Activated T-helper 2 cell treated with anti-CD3 and anti-CD28 coated beads, Interferon-gamma antibody, Interleukin-2, Interleukin-4, amounts not matched to agents 10 μg/mL and 5 μg/mL and 100 μg/mL, durations not matched to agents 14 hours and 24 hours and 36 hours (primary cell): Measurements from ENCODE around the gene TTLL9. TPM values are rescaled to one million over a fixed set of nuclear protein-coding genes. Genes with fewer than 3 reads are reported as not detected.

Source experiments
- DNase-seq: peaks from one replicate; pipeline ENCODE4 v3.0.0; 2021; ENCODE audit warnings: low spot score
- H3K27ac Mint-ChIP-seq: one replicate; pipeline ENCODE4 v1.8.0; 2021; ENCODE audit warnings: mixed read lengths
- H3K27me3 Mint-ChIP-seq: one replicate; pipeline ENCODE4 v1.8.0; 2021; ENCODE audit warnings: low read depth, mixed read lengths
- H3K36me3 Mint-ChIP-seq: one replicate; pipeline ENCODE4 v1.8.0; 2021; ENCODE audit warnings: low read depth, mixed read lengths
- H3K4me1 Mint-ChIP-seq: one replicate; pipeline ENCODE4 v1.8.0; 2021; ENCODE audit warnings: low read depth, mixed read lengths
- H3K4me3 Mint-ChIP-seq: one replicate; pipeline ENCODE4 v1.8.0; 2021; ENCODE audit warnings: low read depth, mild to moderate bottlenecking, moderate library complexity, mixed read lengths
- H3K9me3 Mint-ChIP-seq: one replicate; pipeline ENCODE4 v1.8.0; 2021; ENCODE audit warnings: mixed read lengths
- intact Hi-C: fragments of 100-400 bp; cut with micrococcal nuclease; formaldehyde crosslinking; loops from one replicate; pipeline ENCODE4 v1.15.1; 2023
- total RNA-seq: library from RNA; stranded (reverse); gene quantifications from 2 replicates; pipeline ENCODE4 v1.2.3, GENCODE V29; 2022

Gene TTLL9
- total RNA-seq, 1 donor from 2014 or later, result not detected

- H3K4me1 Mint-ChIP-seq, result peaks cover 3% of the 10 kb centered on the region
- intact Hi-C loops, result no loop called here
- no peak for DNase-seq
- no peak overlapping the region for H3K4me3 Mint-ChIP-seq
- peaks cover 11% of the 10 kb centered on the region for H3K27me3 Mint-ChIP-seq
- no peak overlapping the region for H3K27ac Mint-ChIP-seq
- H3K36me3 Mint-ChIP-seq, result no peaks in the 10 kb centered on the region
- no peaks in the 10 kb centered on the region for H3K9me3 Mint-ChIP-seq
Measured at GRCh38 chr20:31894980-31895675, 24.7 kb downstream of the TTLL9 start.

GRCh38 chr20:31896049-31896448 is 25.6 kb downstream of the TTLL9 start:
- H3K4me3 Mint-ChIP-seq, result no peak overlapping the region
- no peak for DNase-seq
- no peak overlapping the region for H3K27ac Mint-ChIP-seq
- no peaks in the 10 kb centered on the region for H3K36me3 Mint-ChIP-seq
- H3K27me3 Mint-ChIP-seq, result peaks cover 11% of the 10 kb centered on the region
- peaks cover 3% of the 10 kb centered on the region for H3K4me1 Mint-ChIP-seq
- H3K9me3 Mint-ChIP-seq, result no peaks in the 10 kb centered on the region
- intact Hi-C loops, result no loop called here

GRCh38 chr20:31897541-31897940 is 27.1 kb downstream of the TTLL9 start:
- no peaks in the 10 kb centered on the region for H3K36me3 Mint-ChIP-seq
- peaks cover 3% of the 10 kb centered on the region for H3K4me1 Mint-ChIP-seq
- no peak overlapping the region for H3K4me3 Mint-ChIP-seq
- intact Hi-C loops, result no loop called here
- no peak for DNase-seq
- peaks cover 9% of the 10 kb centered on the region for H3K27me3 Mint-ChIP-seq
- no peaks in the 10 kb centered on the region for H3K9me3 Mint-ChIP-seq
- no peak overlapping the region for H3K27ac Mint-ChIP-seq

GRCh38 chr20:31901615-31902014 is 31.2 kb downstream of the TTLL9 start:
- H3K27ac Mint-ChIP-seq, result no peak overlapping the region
- no peak overlapping the region for H3K4me3 Mint-ChIP-seq
- H3K27me3 Mint-ChIP-seq, result peaks cover 9% of the 10 kb centered on the region
- intact Hi-C loops, result no loop called here
- no peak for DNase-seq
- no peaks in the 10 kb centered on the region for H3K4me1 Mint-ChIP-seq
- H3K36me3 Mint-ChIP-seq, result no peaks in the 10 kb centered on the region
- H3K9me3 Mint-ChIP-seq, result no peaks in the 10 kb centered on the region

- H3K9me3 Mint-ChIP-seq, result no peaks in the 10 kb centered on the region
- no peak overlapping the region for H3K27ac Mint-ChIP-seq
- no peaks in the 10 kb centered on the region for H3K4me1 Mint-ChIP-seq
- peaks cover 4% of the 10 kb centered on the region for H3K27me3 Mint-ChIP-seq
- H3K4me3 Mint-ChIP-seq, result no peak overlapping the region
- DNase-seq, result no peak
- no peaks in the 10 kb centered on the region for H3K36me3 Mint-ChIP-seq
- intact Hi-C loops, result no loop called here
Measured at GRCh38 chr20:31903627-31904386, 33.4 kb downstream of the TTLL9 start.

- no peak overlapping the region for H3K4me3 Mint-ChIP-seq
- no peaks in the 10 kb centered on the region for H3K36me3 Mint-ChIP-seq
- H3K9me3 Mint-ChIP-seq, result no peaks in the 10 kb centered on the region
- H3K27me3 Mint-ChIP-seq, result peaks cover 4% of the 10 kb centered on the region
- intact Hi-C loops, result no loop called here
- H3K4me1 Mint-ChIP-seq, result no peaks in the 10 kb centered on the region
- no peak overlapping the region for H3K27ac Mint-ChIP-seq
- DNase-seq, result no peak
Measured at GRCh38 chr20:31906001-31906400, 35.6 kb downstream of the TTLL9 start.

GRCh38 chr20:31907046-31907445 is 36.6 kb downstream of the TTLL9 start:
- H3K4me3 Mint-ChIP-seq, result no peak overlapping the region
- peaks cover 4% of the 10 kb centered on the region for H3K27me3 Mint-ChIP-seq
- DNase-seq, result no peak
- intact Hi-C loops, result no loop called here
- no peaks in the 10 kb centered on the region for H3K4me1 Mint-ChIP-seq
- H3K9me3 Mint-ChIP-seq, result no peaks in the 10 kb centered on the region
- no peaks in the 10 kb centered on the region for H3K36me3 Mint-ChIP-seq
- no peak overlapping the region for H3K27ac Mint-ChIP-seq

- peaks cover 4% of the 10 kb centered on the region for H3K27me3 Mint-ChIP-seq
- H3K27ac Mint-ChIP-seq, result no peak overlapping the region
- intact Hi-C loops, result no loop called here
- no peaks in the 10 kb centered on the region for H3K9me3 Mint-ChIP-seq
- no peak for DNase-seq
- no peak overlapping the region for H3K4me3 Mint-ChIP-seq
- no peaks in the 10 kb centered on the region for H3K4me1 Mint-ChIP-seq
- H3K36me3 Mint-ChIP-seq, result no peaks in the 10 kb centered on the region
Measured at GRCh38 chr20:31908016-31908415, 37.6 kb downstream of the TTLL9 start.

- H3K27me3 Mint-ChIP-seq, result peaks cover 2% of the 10 kb centered on the region
- no peak overlapping the region for H3K27ac Mint-ChIP-seq
- no peaks in the 10 kb centered on the region for H3K4me1 Mint-ChIP-seq
- DNase-seq, result no peak
- no peaks in the 10 kb centered on the region for H3K9me3 Mint-ChIP-seq
- H3K4me3 Mint-ChIP-seq, result no peak overlapping the region
- intact Hi-C loops, result no loop called here
- no peaks in the 10 kb centered on the region for H3K36me3 Mint-ChIP-seq
Measured at GRCh38 chr20:31908424-31908823, 38.0 kb downstream of the TTLL9 start.

- intact Hi-C loops, result no loop called here
- H3K4me1 Mint-ChIP-seq, result no peaks in the 10 kb centered on the region
Measured at GRCh38 chr20:31909253-31910070, 39.0 kb downstream of the TTLL9 start.

GRCh38 chr20:31910071-31910803 is 39.8 kb downstream of the TTLL9 start:
- no peaks in the 10 kb centered on the region for H3K27me3 Mint-ChIP-seq
- H3K27ac Mint-ChIP-seq, result no peak overlapping the region
- DNase-seq, result no peak
- no peak overlapping the region for H3K4me3 Mint-ChIP-seq
- no peaks in the 10 kb centered on the region for H3K9me3 Mint-ChIP-seq
- intact Hi-C loops, result no loop called here
- no peaks in the 10 kb centered on the region for H3K36me3 Mint-ChIP-seq
- no peaks in the 10 kb centered on the region for H3K4me1 Mint-ChIP-seq

More at GRCh38 chr20:31909253-31910070, 39.0 kb downstream of the TTLL9 start:
- no peaks in the 10 kb centered on the region for H3K36me3 Mint-ChIP-seq
- no peak overlapping the region for H3K27ac Mint-ChIP-seq
- H3K27me3 Mint-ChIP-seq, result no peaks in the 10 kb centered on the region
- DNase-seq, result no peak
- H3K4me3 Mint-ChIP-seq, result no peak overlapping the region
- H3K9me3 Mint-ChIP-seq, result no peaks in the 10 kb centered on the region

GRCh38 chr20:31913431-31914157 is 43.2 kb downstream of the TTLL9 start:
- Mint-ChIP-seq H3K27ac (no peak overlapping the region), H3K27me3 (peaks cover 6% of the 10 kb centered on the region), H3K4me1 (no peaks in the 10 kb centered on the region), H3K36me3 (no peaks in the 10 kb centered on the region), H3K9me3 (no peaks in the 10 kb centered on the region), H3K4me3 (no peak overlapping the region)
- DNase-seq, result no peak
- intact Hi-C loops, result no loop called here
